Colonic mucosa (tissue), 4 donors: ENCODE results near the gene SCGB1D2. TPM values are rescaled to one million over a fixed set of nuclear protein-coding genes. Genes with fewer than 3 reads are reported as not detected.
"Not testable (repeated sequence)": the region's sequence is repeated elsewhere in the genome, so short reads cannot be mapped to it uniquely, and the experiment has no call there.

ENCODE experiments used
- DNase-seq: peaks from one replicate; pipeline ENCODE4 v3.0.0-alpha.2; 2020
- H3K27ac ChIP-seq: fragments of 200-600 bp; one replicate; pipeline ENCODE4 v1.8.0; 2021
- H3K27me3 ChIP-seq: fragments of 200-600 bp; one replicate; pipeline ENCODE4 v1.8.0; 2021
- H3K36me3 ChIP-seq: fragments of 200-600 bp; one replicate; pipeline ENCODE4 v1.8.0; 2021
- H3K4me1 ChIP-seq: fragments of 200-600 bp; one replicate; pipeline ENCODE4 v1.8.0; 2021; ENCODE audit warnings: mild to moderate bottlenecking
- H3K4me3 ChIP-seq: fragments of 200-600 bp; one replicate; pipeline ENCODE4 v1.8.0; 2021
- H3K9ac ChIP-seq, 2 donors: one replicate each; pipeline ENCODE4 v1.7.0; 2013; ENCODE audit warnings: control low read depth in 2 of 2, low read depth in 2 of 2, low read length in 2 of 2
- H3K9me3 ChIP-seq: fragments of 200-600 bp; one replicate; pipeline ENCODE4 v1.8.0; 2021
- CTCF ChIP-seq: fragments of 200-600 bp; IDR thresholded peaks from one replicate; pipeline ENCODE4 v1.8.0; 2022; ENCODE audit warnings: antibody characterized with exemption, mild to moderate bottlenecking
- intact Hi-C: fragments of 100-400 bp; cut with DNase I; formaldehyde crosslinking; loops from one replicate; pipeline ENCODE4 v1.14.1; 2022
- total RNA-seq, 2 donors: library from RNA; stranded (reverse); fragmentation: NEBNext Ultra II Directional in 1 of 2; extraction: Animal tissue kit (Norgen Biotek cat#: 25700) in 1 of 2; gene quantifications; one replicate each; pipeline ENCODE4 v1.2.1, GENCODE V29; 2021
- donor health status: healthy.
- donor health status: DM: no; HTN: no; CAD: no.
- donor health status: DM: no; HTN: no; CAD: no.

Gene SCGB1D2
- total RNA-seq: not detected

GRCh38 chr11:62242021-62242420 lies at the start of gene SCGB1D2:
TSS of gene SCGB1D2 (plus strand) at chr11:62242239. CDS start at chr11:62242308, 69 bp downstream.
- intact Hi-C loops: no loop called here
- Histone ChIP-seq H3K4me3 (no peak within 1 kb of the TSS), H3K9ac (no peak within 1 kb of the TSS), H3K4me1 (no peaks in the 10 kb centered on the region), H3K36me3 (no peaks in the 10 kb centered on the region), H3K27ac (no peak within 1 kb of the TSS), H3K27me3 (no peaks in the 10 kb centered on the region), H3K9me3 (no peaks in the 10 kb centered on the region)
- DNase-seq: no peak
- no peak for TF ChIP-seq CTCF

- TF ChIP-seq CTCF: no peak
- Histone ChIP-seq H3K9me3 (no peaks in the 10 kb centered on the region), H3K27ac (no peak overlapping the region), H3K4me3 (no peak overlapping the region), H3K4me1 (no peaks in the 10 kb centered on the region), H3K9ac (no peak overlapping the region), H3K27me3 (no peaks in the 10 kb centered on the region), H3K36me3 (no peaks in the 10 kb centered on the region)
- no peak for DNase-seq
- intact Hi-C loops: no loop called here
Observed at GRCh38 chr11:62193952-62194351, 48.1 kb upstream of the SCGB1D2 start.

- H3K36me3 ChIP-seq, H3K9me3 ChIP-seq, intact Hi-C loops, DNase-seq, H3K4me3 ChIP-seq, H3K4me1 ChIP-seq, H3K9ac ChIP-seq, H3K27me3 ChIP-seq, H3K27ac ChIP-seq: not testable (repeated sequence)
Observed at GRCh38 chr11:62195010-62195409, 47.0 kb upstream of the SCGB1D2 start.

- H3K9ac ChIP-seq: no peak overlapping the region
- H3K4me1 ChIP-seq: no peaks in the 10 kb centered on the region
- H3K36me3 ChIP-seq: no peaks in the 10 kb centered on the region
- no peak overlapping the region for H3K4me3 ChIP-seq
- H3K27ac ChIP-seq: no peak overlapping the region
- no peaks in the 10 kb centered on the region for H3K27me3 ChIP-seq
- no peaks in the 10 kb centered on the region for H3K9me3 ChIP-seq
- no peak for TF ChIP-seq CTCF
- DNase-seq: no peak
- intact Hi-C loops: no loop called here
Observed at GRCh38 chr11:62195945-62196344, 46.1 kb upstream of the SCGB1D2 start.

- DNase-seq, H3K27ac ChIP-seq, H3K9me3 ChIP-seq, H3K4me3 ChIP-seq, H3K9ac ChIP-seq, H3K36me3 ChIP-seq, intact Hi-C loops, H3K4me1 ChIP-seq, H3K27me3 ChIP-seq: not testable (repeated sequence)
Observed at GRCh38 chr11:62197400-62197799, 44.6 kb upstream of the SCGB1D2 start.

GRCh38 chr11:62201376-62201775 lies 40.7 kb upstream of the SCGB1D2 start:
- DNase-seq: no peak
- Histone ChIP-seq H3K4me1 (no peaks in the 10 kb centered on the region), H3K4me3 (no peak overlapping the region), H3K9ac (no peak overlapping the region), H3K36me3 (no peaks in the 10 kb centered on the region), H3K27me3 (no peaks in the 10 kb centered on the region), H3K9me3 (no peaks in the 10 kb centered on the region), H3K27ac (no peak overlapping the region)
- intact Hi-C loops: no loop called here
- no peak for TF ChIP-seq CTCF

- no peaks in the 10 kb centered on the region for H3K9me3 ChIP-seq
- intact Hi-C loops: no loop called here
- DNase-seq: no peak
- no peak overlapping the region for H3K9ac ChIP-seq
- no peaks in the 10 kb centered on the region for H3K36me3 ChIP-seq
- no peak overlapping the region for H3K4me3 ChIP-seq
- no peaks in the 10 kb centered on the region for H3K27me3 ChIP-seq
- H3K4me1 ChIP-seq: no peaks in the 10 kb centered on the region
- no peak overlapping the region for H3K27ac ChIP-seq
- TF ChIP-seq CTCF: no peak
Observed at GRCh38 chr11:62202910-62203309, 39.1 kb upstream of the SCGB1D2 start.
